Astrocyte of the spinal cord (primary cell): ENCODE data around the gene XXYLT1.

Source experiments
- DNase-seq: peaks from one replicate; pipeline ENCODE4 v3.0.0; 2011; ENCODE audit warnings: low read depth, low spot score
- H3K4me3 ChIP-seq: 2 replicates; pipeline ENCODE4 v1.5.1; 2011; ENCODE audit warnings: low read depth, mild to moderate bottlenecking, low read length, moderate library complexity
- in situ Hi-C: cut with HindIII; loops from 2 replicates; pipeline ENCODE4 v1.10.0; 2017; ENCODE audit warnings: low sequenced_read_pairs
- TF ChIP-seq, protein P1 (sequence below): IDR thresholded peaks from 2 replicates; pipeline ENCODE4 v1.5.1; 2012; ENCODE audit warnings: low read depth, mild to moderate bottlenecking, low read length, inconsistent platforms

XXYLT1 gene

DNA sequence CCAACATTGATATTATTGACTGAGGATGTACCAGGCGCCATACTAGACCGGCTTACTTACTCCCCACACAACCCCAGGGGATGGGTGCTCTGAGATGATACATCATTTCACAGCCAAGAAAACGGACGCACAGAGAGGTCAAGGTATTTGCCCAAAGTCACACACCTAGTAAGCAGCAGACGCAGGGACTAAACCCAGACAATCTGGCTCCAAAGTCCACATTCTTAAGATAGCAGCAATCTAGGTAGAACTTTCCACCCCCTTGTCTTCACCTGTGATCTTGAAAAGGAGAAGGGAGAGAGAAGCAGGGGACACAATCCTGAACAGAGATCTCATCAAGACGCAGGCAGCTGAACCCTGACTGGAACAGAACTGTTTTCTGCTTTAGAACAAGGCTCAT, 200.6 kb downstream of the XXYLT1 start:
- in situ Hi-C loops = no loop called here
- TF ChIP-seq, protein P1, sequence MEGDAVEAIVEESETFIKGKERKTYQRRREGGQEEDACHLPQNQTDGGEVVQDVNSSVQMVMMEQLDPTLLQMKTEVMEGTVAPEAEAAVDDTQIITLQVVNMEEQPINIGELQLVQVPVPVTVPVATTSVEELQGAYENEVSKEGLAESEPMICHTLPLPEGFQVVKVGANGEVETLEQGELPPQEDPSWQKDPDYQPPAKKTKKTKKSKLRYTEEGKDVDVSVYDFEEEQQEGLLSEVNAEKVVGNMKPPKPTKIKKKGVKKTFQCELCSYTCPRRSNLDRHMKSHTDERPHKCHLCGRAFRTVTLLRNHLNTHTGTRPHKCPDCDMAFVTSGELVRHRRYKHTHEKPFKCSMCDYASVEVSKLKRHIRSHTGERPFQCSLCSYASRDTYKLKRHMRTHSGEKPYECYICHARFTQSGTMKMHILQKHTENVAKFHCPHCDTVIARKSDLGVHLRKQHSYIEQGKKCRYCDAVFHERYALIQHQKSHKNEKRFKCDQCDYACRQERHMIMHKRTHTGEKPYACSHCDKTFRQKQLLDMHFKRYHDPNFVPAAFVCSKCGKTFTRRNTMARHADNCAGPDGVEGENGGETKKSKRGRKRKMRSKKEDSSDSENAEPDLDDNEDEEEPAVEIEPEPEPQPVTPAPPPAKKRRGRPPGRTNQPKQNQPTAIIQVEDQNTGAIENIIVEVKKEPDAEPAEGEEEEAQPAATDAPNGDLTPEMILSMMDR = no peak
- DNase-seq = no peak
- H3K4me3 ChIP-seq = no peak overlapping the region

DNA sequence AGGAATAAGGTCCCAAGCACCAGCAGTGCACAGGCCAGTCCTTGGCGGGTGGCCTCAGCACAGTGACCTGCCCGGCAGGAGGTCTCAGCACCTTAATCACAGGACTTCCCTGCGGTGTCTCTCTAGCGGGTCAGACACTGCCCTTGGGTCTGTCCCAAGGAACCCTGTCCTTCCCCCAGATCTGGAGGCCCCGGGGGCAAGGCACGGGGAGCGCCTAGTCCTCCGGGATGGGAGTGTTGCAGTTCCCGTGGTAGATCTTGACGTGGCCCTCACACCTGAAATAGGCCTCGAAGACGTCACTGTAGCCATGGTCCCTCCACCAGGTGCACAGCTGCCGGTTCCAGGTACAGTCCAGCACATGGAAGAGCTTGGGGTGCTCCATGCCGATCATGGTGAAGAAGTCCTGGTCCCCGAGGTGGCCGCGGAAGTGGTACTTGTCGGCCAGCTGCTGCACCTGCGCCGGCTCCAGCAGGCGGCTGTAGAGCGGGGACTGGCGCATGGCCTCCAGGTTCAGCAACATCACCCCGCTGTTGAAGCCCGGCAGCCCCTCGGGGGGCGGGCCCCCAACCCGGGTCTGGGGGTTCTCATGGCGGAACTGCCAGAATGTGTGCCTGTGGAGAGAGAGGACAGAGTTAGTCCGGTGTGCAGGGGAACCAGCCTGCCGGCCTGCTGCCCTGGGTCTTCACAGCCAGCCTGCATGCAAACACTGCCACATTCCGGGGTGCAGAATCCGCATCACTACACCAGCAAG, 201.3 kb downstream of the XXYLT1 start:
- H3K4me3 ChIP-seq = no peak overlapping the region
- no peak for DNase-seq
- TF ChIP-seq, protein P1 = no peak
- in situ Hi-C loops = no loop called here

DNA sequence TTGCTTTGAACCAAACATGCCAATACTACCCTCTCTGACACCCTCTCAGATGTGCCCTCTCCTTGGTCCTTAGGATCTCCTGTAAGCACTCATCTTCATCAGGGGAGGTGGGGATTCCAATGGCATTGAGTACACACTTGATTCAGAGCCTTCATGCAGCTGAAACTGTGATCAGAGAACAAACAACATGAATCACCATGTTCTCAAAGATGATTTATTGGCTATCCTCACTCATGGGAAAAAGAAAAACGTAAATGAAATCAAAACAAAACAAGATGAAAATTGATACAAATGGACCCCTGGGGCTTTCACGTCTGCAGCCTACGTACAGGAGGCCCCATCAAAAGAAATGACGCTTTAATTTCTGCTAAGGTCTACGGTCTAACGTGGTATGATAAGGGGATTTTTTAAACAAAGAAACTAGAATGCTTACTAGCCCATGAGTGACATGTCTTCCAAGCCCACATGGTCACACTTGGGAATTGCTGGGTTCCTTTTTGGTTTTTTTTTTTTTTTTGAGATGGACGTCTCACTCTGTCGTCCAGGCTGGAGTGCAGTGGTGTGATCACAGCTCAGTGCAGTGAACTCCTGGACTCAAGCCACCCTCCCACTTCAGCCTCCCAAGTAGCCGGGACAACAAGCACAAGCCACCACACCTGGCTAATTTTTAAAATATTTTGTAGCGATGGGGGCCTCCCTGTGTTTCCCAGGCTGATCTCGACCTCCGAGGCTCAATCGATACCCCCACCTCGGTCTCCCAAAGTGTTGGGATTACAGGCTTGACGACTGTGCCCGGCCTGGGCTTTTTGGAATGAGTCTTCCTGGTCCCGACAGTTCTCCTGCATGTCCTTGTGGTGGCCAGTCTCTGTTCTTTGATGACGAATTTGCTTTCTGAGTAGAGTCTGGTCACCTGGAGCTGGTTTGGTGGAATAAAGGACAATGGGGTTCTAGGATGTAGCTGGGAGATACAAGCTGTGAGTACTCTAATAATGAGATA, 202.6 kb downstream of the XXYLT1 start:
- in situ Hi-C loops = no loop called here
- TF ChIP-seq, protein P1 = no peak
- H3K4me3 ChIP-seq = no peak overlapping the region
- DNase-seq = peak; percentile 61

DNA sequence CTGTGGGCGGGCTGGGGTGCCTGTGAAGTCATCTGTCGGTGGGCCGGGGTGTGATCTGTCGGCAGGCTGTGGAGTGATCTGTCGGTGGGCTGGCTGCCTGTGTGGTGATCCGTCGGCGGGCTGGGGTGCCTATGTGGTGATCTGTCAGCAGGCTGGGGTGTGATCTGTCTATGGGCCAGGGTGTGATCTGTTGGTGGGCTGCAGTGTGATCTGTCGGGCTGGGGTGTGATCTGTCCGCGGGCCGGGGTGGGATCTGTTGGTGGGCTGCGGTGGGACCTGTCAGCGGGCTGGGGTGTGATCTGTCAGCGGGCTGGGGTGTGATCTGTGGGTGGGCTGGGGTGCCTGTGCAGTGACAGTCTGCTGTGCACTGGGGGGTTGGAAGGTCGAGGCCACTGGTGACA, 204.5 kb downstream of the XXYLT1 start:
- no peak for DNase-seq
- H3K4me3 ChIP-seq = no peak overlapping the region
- in situ Hi-C loops = no loop called here
- TF ChIP-seq, protein P1 = no peak

DNA sequence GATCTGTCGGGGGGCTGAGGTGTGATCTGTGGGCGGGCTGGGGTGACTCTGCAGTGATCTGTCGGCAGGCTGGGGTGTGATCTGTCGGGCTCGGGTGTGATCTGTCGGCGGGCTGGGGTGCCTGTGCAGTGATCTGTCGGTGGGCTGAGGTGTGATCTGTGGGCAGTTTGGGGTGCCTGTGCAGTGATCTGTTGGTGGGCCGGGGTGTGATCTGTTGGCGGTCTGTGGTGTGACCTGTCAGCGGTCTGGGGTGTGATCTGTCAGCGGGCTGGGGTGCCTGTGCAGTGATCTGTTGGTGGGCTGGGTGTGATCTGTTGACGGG, 205.1 kb downstream of the XXYLT1 start:
- no peak overlapping the region for H3K4me3 ChIP-seq
- TF ChIP-seq, protein P1 = no peak
- no peak for DNase-seq
- in situ Hi-C loops = no loop called here

DNA sequence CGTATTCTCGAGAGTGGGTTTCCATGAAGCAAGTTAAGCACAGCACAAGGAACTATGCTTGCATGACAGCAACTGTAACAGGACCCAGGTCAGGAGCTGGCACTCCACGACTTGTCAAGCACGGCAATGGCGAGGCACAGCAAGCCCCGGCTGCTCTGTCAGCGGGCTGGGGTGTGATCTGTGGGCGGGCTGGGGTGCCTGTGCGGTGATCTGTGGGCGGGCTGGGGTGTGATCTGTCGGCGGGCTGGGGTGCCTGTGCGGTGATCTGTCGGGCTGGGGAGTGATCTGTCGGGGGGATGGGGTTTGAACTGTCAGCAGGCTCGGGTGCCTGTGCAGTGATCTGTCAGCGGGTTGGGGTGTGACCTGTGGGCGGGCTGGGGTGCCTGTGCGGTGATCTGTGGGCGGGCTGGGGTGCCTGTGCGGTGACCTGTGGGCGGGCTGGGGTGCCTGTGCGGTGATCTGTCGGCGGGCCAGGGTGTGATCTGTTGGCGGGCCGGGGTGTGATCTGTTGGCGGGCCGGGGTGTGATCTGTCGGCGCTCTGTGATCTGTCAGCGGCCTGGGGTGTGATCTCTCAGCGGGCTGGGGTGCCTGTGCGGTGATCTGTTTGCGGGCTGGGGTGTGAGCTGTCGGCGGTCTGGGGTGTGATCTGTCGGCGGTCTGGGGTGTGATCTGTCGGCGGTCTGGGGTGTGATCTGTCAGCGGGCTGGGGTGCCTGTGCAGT, 205.7 kb downstream of the XXYLT1 start:
- in situ Hi-C loops = no loop called here
- TF ChIP-seq, protein P1 = no peak
- DNase-seq = no peak
- H3K4me3 ChIP-seq = no peak overlapping the region
